Peyer's patch (tissue), 4 donors: Measurements from ENCODE around the gene CEP350.

Source experiments
- POLR2A ChIP-seq, 2 donors: fragments of 450-650 bp; IDR thresholded peaks; one replicate each; pipeline ENCODE4 v1.5.1; 2017; ENCODE audit warnings: antibody characterized with exemption in 2 of 2, mild to moderate bottlenecking in 2 of 2, moderate library complexity in 2 of 2
- TF ChIP-seq, protein P1 (sequence below), 6 experiments: fragments of 450-650 bp in 4 of 6; fragments of 200-600 bp in 2 of 6; sonication (generic) in 1 of 6; IDR thresholded peaks; one replicate each; pipeline ENCODE4 v1.5.1; 2017 to 2019; ENCODE audit warnings: antibody characterized with exemption in 6 of 6, mild to moderate bottlenecking in 3 of 6, moderate library complexity in 1 of 6

DNA sequence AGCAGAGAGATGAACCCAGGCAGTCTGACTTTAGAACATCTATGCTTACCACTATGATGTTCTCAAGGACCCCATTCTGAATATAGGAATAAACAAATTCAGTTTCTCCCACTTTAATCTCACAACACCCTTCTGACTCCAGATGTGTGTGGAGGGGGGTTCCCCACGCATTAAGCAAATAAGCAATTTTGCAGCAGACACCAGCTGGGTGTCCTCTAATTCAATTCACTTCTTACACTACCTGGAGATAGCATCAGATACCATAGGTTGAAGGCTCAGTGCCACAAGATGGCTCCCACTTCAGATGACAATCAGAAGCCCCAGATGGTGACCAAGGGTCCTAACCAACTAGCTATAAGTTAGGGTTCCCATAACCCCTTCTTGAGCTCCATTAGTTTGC lies 30.3 kb upstream of the CEP350 start:
- TF ChIP-seq, protein P1, sequence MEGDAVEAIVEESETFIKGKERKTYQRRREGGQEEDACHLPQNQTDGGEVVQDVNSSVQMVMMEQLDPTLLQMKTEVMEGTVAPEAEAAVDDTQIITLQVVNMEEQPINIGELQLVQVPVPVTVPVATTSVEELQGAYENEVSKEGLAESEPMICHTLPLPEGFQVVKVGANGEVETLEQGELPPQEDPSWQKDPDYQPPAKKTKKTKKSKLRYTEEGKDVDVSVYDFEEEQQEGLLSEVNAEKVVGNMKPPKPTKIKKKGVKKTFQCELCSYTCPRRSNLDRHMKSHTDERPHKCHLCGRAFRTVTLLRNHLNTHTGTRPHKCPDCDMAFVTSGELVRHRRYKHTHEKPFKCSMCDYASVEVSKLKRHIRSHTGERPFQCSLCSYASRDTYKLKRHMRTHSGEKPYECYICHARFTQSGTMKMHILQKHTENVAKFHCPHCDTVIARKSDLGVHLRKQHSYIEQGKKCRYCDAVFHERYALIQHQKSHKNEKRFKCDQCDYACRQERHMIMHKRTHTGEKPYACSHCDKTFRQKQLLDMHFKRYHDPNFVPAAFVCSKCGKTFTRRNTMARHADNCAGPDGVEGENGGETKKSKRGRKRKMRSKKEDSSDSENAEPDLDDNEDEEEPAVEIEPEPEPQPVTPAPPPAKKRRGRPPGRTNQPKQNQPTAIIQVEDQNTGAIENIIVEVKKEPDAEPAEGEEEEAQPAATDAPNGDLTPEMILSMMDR (IDR thresholded peaks at IDR 0.05), result no peak
- TF ChIP-seq POLR2A (IDR thresholded peaks at IDR 0.05), result no peak
